Sigmoid colon (tissue), 7 donors: ENCODE data around the gene MRPL49. TPM values are rescaled to one million over a fixed set of nuclear protein-coding genes. Genes with fewer than 3 reads are reported as not detected.

Experiments
- DNase-seq: peaks from one replicate; pipeline ENCODE4 v3.0.0-alpha.2; 2019
- H3K27ac ChIP-seq, 4 donors: fragments of 200-600 bp; sonication (generic); one replicate each; pipeline ENCODE4 v1.5.1; 2016 to 2019; ENCODE audit warnings: mild to moderate bottlenecking in 1 of 4
- H3K27me3 ChIP-seq, 3 donors: fragments of 200-600 bp; sonication (generic); one replicate each; pipeline ENCODE4 v1.5.1; 2019; ENCODE audit warnings: mild to moderate bottlenecking in 1 of 3
- H3K36me3 ChIP-seq, 4 donors: fragments of 200-600 bp; sonication (generic); one replicate each; pipeline ENCODE4 v1.5.1; 2016 to 2019
- H3K4me1 ChIP-seq, 4 donors: fragments of 200-600 bp; sonication (generic); one replicate each; pipeline ENCODE4 v1.5.1; 2017 to 2019
- H3K4me3 ChIP-seq, 4 donors: fragments of 200-600 bp; sonication (generic); one replicate each; pipeline ENCODE4 v1.5.1; 2017 to 2019; ENCODE audit warnings: mild to moderate bottlenecking in 2 of 4, moderate library complexity in 1 of 4
- H3K9me3 ChIP-seq, 4 donors: fragments of 200-600 bp in 3 of 4; sonication (generic) in 3 of 4; one replicate each; pipeline versions ENCODE4 v1.5.1 to v1.6.1; 2013 to 2019
- EP300 ChIP-seq, 4 donors: sonication (generic); formaldehyde crosslinking; IDR thresholded peaks; one replicate each; pipeline ENCODE4 v1.6.1; 2017; ENCODE audit warnings: antibody characterized with exemption in 4 of 4
- POLR2A ChIP-seq, 2 donors: fragments of 450-650 bp; IDR thresholded peaks; one replicate each; pipeline ENCODE4 v1.6.1; 2016; ENCODE audit warnings: antibody characterized with exemption in 2 of 2, mild to moderate bottlenecking in 2 of 2, moderate library complexity in 2 of 2
- POLR2AphosphoS5 ChIP-seq, 4 donors: sonication (generic); formaldehyde crosslinking; IDR thresholded peaks; one replicate each; pipeline ENCODE4 v1.6.1; 2017; ENCODE audit warnings: antibody characterized with exemption in 4 of 4
- WGBS, 2 donors: extraction: QIAGEN DNeasy Blood & Tissue Kit; methylation state at CpG; one replicate each; pipeline ENCODE4 v1.1.7; 2013; 5-methylcytosine and 5-hydroxymethylcytosine counted together
- intact Hi-C: fragments of 100-400 bp; cut with DNase I; formaldehyde crosslinking; loops from one replicate; pipeline ENCODE4 v1.15.1; 2023
- polyA plus RNA-seq, 3 donors: library from polyadenylated mRNA; stranded (reverse); fragments of 200-250 nt; gene quantifications; one replicate each; pipeline ENCODE4 v1.2.3, GENCODE V29; 2013
- total RNA-seq, 4 donors: library from RNA; depleted of rRNA; stranded (reverse); fragments of >200 nt; gene quantifications; one replicate each; pipeline ENCODE4 v1.1.0, GENCODE V29; 2016
- TF ChIP-seq, protein P1 (sequence below), 4 experiments: fragments of 450-650 bp in 3 of 4; fragments of 200-600 bp in 1 of 4; IDR thresholded peaks; one replicate each; pipeline ENCODE4 v1.5.1; 2016 to 2019; ENCODE audit warnings: antibody characterized with exemption in 4 of 4, mild to moderate bottlenecking in 3 of 4, moderate library complexity in 2 of 4
- donor health status: healthy with polysubstance abuse.
- donor health status: Bipolar disorder and iron deficiency.
- donor health status: healthy.

MRPL49 gene
- total and polyA plus RNA-seq, 7 donors, result 41.5 to 104 (median 69.8) TPM

DNA sequence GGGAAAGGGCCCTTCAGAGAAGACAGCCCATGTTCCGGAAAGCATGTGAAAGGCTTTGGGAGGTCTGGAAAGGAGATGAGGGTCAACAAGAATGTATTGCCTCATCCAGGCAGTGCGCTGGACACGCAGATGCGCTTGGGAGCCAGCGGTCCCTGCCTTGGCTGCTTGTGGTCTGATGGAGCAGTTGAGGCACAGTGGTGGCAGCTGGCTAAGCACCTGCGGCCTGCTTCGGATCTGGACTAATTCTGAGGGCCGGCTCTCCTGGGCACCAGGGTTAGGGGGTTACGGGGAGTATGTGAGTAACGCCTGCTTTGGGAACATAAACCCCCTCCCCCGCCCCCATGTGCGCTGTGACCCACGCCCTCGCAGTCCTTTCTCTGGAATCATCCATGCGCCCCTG is 15.0 kb upstream of the MRPL49 start:
- intact Hi-C loops, result no loop called here
- TF ChIP-seq POLR2AphosphoS5 (IDR thresholded peaks at IDR 0.05) (no peak), POLR2A (IDR thresholded peaks at IDR 0.05) (no peak), EP300 (IDR thresholded peaks at IDR 0.05) (no peak)
- TF ChIP-seq, protein P1, sequence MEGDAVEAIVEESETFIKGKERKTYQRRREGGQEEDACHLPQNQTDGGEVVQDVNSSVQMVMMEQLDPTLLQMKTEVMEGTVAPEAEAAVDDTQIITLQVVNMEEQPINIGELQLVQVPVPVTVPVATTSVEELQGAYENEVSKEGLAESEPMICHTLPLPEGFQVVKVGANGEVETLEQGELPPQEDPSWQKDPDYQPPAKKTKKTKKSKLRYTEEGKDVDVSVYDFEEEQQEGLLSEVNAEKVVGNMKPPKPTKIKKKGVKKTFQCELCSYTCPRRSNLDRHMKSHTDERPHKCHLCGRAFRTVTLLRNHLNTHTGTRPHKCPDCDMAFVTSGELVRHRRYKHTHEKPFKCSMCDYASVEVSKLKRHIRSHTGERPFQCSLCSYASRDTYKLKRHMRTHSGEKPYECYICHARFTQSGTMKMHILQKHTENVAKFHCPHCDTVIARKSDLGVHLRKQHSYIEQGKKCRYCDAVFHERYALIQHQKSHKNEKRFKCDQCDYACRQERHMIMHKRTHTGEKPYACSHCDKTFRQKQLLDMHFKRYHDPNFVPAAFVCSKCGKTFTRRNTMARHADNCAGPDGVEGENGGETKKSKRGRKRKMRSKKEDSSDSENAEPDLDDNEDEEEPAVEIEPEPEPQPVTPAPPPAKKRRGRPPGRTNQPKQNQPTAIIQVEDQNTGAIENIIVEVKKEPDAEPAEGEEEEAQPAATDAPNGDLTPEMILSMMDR (IDR thresholded peaks at IDR 0.05), result no peak
- Histone ChIP-seq H3K36me3 (peaks cover 9 to 40% (median 16%) of the 10 kb centered on the region in 4 donors), H3K27ac (no peak overlapping the region), H3K27me3 (no peaks in the 10 kb centered on the region), H3K4me1 (peaks cover 0 to 18% (median 16%) of the 10 kb centered on the region in 4 donors), H3K9me3 (no peaks in the 10 kb centered on the region), H3K4me3 (no peak overlapping the region)
- 96% methylated on average over 15 of the region's 15 CpGs for WGBS, 2 donors
- DNase-seq, result no peak

DNA sequence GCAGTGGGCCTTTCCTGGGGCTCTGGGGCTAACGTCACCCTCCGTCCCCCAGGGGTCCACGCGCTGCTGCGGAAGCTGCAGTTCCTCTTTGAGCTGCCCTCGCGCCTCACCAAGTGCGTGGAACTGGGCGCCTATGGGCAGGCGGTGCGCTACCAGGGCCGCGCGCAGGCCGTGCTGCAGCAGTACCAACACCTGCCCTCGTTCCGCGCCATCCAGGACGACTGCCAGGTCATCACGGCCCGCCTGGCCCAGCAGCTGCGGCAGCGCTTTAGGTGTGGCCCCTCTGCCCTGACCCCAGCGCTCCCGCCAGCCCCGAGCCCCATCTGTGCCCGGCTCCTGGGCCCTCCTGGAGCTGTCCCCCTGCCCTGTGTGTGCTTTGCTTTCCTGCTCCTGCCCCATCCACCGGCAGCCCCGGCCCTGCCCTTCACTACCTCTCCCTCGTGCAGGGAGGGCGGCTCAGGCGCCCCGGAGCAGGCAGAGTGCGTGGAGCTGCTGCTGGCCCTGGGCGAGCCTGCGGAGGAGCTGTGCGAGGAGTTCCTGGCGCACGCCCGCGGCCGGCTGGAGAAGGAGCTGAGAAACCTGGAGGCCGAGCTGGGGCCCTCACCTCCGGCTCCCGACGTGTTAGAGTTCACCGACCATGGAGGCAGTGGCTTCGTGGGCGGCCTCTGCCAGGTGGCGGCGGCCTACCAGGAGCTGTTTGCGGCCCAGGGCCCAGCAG is 14.2 kb upstream of the MRPL49 start:
- no peaks in the 10 kb centered on the region for H3K27me3 ChIP-seq

DNA sequence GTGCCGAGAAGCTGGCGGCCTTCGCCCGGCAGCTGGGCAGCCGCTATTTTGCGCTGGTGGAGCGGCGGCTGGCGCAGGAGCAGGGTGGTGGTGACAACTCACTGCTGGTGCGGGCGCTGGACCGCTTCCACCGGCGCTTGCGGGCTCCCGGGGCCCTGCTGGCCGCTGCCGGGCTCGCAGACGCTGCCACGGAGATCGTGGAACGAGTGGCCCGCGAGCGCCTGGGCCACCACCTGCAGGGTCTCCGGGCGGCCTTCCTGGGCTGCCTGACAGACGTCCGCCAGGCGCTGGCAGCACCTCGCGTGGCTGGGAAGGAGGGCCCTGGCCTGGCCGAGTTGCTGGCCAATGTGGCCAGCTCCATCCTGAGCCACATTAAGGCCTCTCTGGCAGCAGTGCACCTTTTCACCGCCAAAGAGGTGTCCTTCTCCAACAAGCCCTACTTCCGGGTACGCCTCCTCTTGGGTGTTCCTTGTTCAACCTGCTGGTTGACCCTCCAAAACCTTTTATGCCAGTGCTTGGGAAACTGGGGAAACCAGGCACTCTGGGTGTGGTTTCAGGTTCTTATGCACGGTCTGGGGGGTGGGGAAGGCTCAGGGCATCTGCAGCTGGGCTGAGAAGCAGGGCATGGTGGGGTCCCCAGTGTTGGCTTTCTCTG is 13.5 kb upstream of the MRPL49 start:
- WGBS, 2 donors, result 93 to 95% methylated on average over 38 of the region's 38 CpGs
- Histone ChIP-seq H3K4me1 (peaks cover 0 to 33% (median 31%) of the 10 kb centered on the region in 4 donors), H3K27me3 (no peaks in the 10 kb centered on the region)

More for the DNA sequence above, 14.2 kb upstream of the MRPL49 start:
- Histone ChIP-seq H3K9me3 (no peaks in the 10 kb centered on the region), H3K36me3 (peaks cover 9 to 40% (median 16%) of the 10 kb centered on the region in 4 donors), H3K4me1 (peaks cover 0 to 27% (median 25%) of the 10 kb centered on the region in 4 donors), H3K4me3 (no peak overlapping the region), H3K27ac (no peak overlapping the region)
- no peak for DNase-seq
- WGBS, 2 donors, result 94 to 96% methylated on average over 52 of the region's 52 CpGs
- intact Hi-C loops, result no loop called here
- no peak for TF ChIP-seq POLR2AphosphoS5 (IDR thresholded peaks at IDR 0.05)
- TF ChIP-seq, protein P1 (IDR thresholded peaks at IDR 0.05), result no peak
- no peak for TF ChIP-seq EP300 (IDR thresholded peaks at IDR 0.05)
- no peak for TF ChIP-seq POLR2A (IDR thresholded peaks at IDR 0.05)

DNA sequence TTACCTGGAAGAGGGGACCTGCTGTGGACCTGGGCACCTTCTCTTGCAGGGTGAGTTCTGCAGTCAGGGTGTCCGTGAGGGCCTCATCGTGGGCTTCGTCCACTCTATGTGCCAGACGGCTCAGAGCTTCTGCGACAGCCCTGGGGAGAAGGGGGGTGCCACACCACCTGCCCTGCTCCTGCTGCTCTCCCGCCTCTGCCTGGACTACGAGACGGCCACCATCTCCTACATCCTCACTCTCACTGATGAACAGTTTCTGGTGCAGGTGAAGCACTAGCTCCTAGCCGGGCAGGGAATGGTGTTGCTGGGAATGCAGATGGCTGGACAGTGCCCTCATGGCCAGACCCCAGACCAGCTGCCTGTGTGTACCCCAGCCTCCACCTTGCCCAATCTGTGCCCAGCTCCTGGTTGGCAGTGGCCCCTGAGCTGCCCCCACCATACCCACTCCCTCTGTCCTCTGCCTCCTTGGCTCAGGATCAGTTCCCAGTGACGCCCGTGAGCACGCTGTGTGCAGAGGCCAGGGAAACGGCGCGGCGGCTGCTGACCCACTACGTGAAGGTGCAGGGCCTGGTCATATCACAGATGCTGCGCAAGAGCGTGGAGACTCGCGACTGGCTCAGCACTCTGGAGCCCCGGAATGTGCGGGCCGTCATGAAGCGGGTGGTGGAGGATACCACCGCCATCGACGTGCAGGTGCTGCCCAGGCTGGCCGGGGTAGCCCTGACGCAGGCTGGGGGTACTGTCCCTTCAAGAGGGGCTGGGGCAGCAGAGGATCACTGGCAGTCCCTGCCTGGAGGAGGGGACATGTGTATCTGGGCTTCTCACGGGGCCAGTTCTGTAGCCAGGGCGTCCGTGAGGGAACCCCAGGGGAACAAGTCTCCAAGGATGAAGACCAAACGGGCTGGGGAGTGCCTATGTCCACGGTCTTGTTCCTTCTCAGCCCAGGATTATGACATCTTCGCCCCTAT is 12.6 kb upstream of the MRPL49 start:
- Histone ChIP-seq H3K27ac (peak overlapping the region in 1 of 4 donors; percentile 81), H3K4me3 (no peak overlapping the region), H3K4me1 (peaks cover 0 to 38% (median 34%) of the 10 kb centered on the region in 4 donors), H3K27me3 (no peaks in the 10 kb centered on the region), H3K36me3 (peaks cover 9 to 40% (median 16%) of the 10 kb centered on the region in 4 donors), H3K9me3 (no peaks in the 10 kb centered on the region)
- WGBS, 2 donors, result 90 to 93% methylated on average over 36 of the region's 36 CpGs
- intact Hi-C loops, result loop anchor here (2.0 to 10.0 kb wide), 4 partner anchors 13 to 505 kb away; partner anchors contain the start of genes CAPN1, CDC42BPG, MAP3K11 and PCNX3
- TF ChIP-seq, protein P1 (IDR thresholded peaks at IDR 0.05), result no peak
- TF ChIP-seq EP300 (IDR thresholded peaks at IDR 0.05), result no peak
- no peak for TF ChIP-seq POLR2AphosphoS5 (IDR thresholded peaks at IDR 0.05)
- no peak for TF ChIP-seq POLR2A (IDR thresholded peaks at IDR 0.05)
- no peak for DNase-seq

More for the DNA sequence above, 13.5 kb upstream of the MRPL49 start:
- H3K36me3 ChIP-seq, result peaks cover 9 to 40% (median 16%) of the 10 kb centered on the region in 4 donors
- H3K27ac ChIP-seq, result no peak overlapping the region
- no peak overlapping the region for H3K4me3 ChIP-seq
- TF ChIP-seq EP300 (IDR thresholded peaks at IDR 0.05), result no peak
- TF ChIP-seq POLR2AphosphoS5 (IDR thresholded peaks at IDR 0.05), result no peak
- no peak for TF ChIP-seq POLR2A (IDR thresholded peaks at IDR 0.05)
- TF ChIP-seq, protein P1 (IDR thresholded peaks at IDR 0.05), result no peak
- intact Hi-C loops, result no loop called here
- no peak for DNase-seq
- no peaks in the 10 kb centered on the region for H3K9me3 ChIP-seq
